Measurements from ENCODE around the gene DUT. TPM values are rescaled to one million over a fixed set of nuclear protein-coding genes. Genes with fewer than 3 reads are reported as not detected.

Gene DUT
- total RNA-seq, 1 experiment from 2014 or later: 130 TPM

DNA sequence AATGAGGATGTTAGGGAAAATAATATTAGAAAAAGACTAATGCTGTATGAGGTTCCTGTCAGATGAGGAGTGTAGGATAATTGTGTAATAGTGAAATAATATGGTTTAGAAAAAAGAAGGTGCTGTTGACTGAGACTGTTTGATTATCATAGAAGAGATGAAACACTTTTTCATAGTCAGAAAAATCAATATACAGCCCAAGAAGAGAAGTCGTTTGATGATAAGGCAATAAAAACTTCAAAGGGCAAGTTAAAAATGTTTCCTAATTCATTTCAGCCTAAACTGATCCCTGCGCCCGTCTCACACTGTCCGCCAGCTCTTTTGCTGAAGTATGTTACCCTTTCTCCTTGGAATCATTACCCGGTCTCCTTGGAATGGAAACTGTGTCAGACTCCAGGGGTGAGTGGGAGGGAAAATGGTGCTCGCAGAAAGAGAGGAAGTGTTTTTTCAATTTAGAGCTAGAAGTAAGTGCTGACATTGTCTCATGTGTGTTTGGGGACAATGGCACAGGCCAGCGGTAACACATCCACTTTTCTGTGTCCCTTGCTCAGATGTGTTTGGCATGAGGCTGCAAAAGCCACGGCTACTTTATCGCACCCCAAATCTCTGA is 23.6 kb downstream of the DUT start:
- CTCF ChIA-PET: no interaction called here
- no peaks in the 10 kb centered on the region for H3K9me2 ChIP-seq (ENCODE audit: insufficient read depth)
- no peaks in the 10 kb centered on the region for H4K20me1 ChIP-seq (ENCODE audit: insufficient read depth)
- H3K27ac ChIP-seq (ENCODE audit: low read depth, low read length): no peak overlapping the region
- no peaks in the 10 kb centered on the region for H3K27me3 ChIP-seq (ENCODE audit: insufficient read depth, low read length)
- no peak overlapping the region for H2AFZ ChIP-seq (ENCODE audit: low read depth, low read length, poor library complexity, severe bottlenecking)
- peaks cover 0 to 3% of the 10 kb centered on the region in 2 experiments; a peak in 1 of 4 replicates for H3K4me1 ChIP-seq (ENCODE audit: control insufficient read depth in 1 of 2, insufficient read depth in 2 of 2, low read length in 2 of 2)
- intact Hi-C loops (cut with micrococcal nuclease): loop anchor here (5.0 to 10.0 kb wide), 4 partner anchors 610 to 1070 kb away; partner anchors contain the start of genes FGF7 and SHC4
- H3K4me3 ChIP-seq (replicated peaks in 1 of 2; ENCODE audit: low read depth in 1 of 2, low read length in 2 of 2): no peak overlapping the region
- H3K4me2 ChIP-seq (ENCODE audit: low read length): no peak overlapping the region
- ATAC-seq (no peak), DNase-seq (ENCODE audit: low read depth, low spot score) (no peak)
- TF ChIP-seq, protein P1, sequence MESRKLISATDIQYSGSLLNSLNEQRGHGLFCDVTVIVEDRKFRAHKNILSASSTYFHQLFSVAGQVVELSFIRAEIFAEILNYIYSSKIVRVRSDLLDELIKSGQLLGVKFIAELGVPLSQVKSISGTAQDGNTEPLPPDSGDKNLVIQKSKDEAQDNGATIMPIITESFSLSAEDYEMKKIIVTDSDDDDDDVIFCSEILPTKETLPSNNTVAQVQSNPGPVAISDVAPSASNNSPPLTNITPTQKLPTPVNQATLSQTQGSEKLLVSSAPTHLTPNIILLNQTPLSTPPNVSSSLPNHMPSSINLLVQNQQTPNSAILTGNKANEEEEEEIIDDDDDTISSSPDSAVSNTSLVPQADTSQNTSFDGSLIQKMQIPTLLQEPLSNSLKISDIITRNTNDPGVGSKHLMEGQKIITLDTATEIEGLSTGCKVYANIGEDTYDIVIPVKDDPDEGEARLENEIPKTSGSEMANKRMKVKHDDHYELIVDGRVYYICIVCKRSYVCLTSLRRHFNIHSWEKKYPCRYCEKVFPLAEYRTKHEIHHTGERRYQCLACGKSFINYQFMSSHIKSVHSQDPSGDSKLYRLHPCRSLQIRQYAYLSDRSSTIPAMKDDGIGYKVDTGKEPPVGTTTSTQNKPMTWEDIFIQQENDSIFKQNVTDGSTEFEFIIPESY (IDR thresholded peaks at IDR 0.05; ENCODE audit: extremely low read depth, insufficient replicate concordance, low read length): no peak
- no peak for TF ChIP-seq SRF (IDR thresholded peaks at IDR 0.05; ENCODE audit: low read depth)
- TF ChIP-seq CEBPB (IDR thresholded peaks at IDR 0.05; ENCODE audit: low read depth): no peak
- TF ChIP-seq SIN3A (IDR thresholded peaks at IDR 0.05; ENCODE audit: low read depth): no peak
- TF ChIP-seq, protein P2, sequence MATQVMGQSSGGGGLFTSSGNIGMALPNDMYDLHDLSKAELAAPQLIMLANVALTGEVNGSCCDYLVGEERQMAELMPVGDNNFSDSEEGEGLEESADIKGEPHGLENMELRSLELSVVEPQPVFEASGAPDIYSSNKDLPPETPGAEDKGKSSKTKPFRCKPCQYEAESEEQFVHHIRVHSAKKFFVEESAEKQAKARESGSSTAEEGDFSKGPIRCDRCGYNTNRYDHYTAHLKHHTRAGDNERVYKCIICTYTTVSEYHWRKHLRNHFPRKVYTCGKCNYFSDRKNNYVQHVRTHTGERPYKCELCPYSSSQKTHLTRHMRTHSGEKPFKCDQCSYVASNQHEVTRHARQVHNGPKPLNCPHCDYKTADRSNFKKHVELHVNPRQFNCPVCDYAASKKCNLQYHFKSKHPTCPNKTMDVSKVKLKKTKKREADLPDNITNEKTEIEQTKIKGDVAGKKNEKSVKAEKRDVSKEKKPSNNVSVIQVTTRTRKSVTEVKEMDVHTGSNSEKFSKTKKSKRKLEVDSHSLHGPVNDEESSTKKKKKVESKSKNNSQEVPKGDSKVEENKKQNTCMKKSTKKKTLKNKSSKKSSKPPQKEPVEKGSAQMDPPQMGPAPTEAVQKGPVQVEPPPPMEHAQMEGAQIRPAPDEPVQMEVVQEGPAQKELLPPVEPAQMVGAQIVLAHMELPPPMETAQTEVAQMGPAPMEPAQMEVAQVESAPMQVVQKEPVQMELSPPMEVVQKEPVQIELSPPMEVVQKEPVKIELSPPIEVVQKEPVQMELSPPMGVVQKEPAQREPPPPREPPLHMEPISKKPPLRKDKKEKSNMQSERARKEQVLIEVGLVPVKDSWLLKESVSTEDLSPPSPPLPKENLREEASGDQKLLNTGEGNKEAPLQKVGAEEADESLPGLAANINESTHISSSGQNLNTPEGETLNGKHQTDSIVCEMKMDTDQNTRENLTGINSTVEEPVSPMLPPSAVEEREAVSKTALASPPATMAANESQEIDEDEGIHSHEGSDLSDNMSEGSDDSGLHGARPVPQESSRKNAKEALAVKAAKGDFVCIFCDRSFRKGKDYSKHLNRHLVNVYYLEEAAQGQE (IDR thresholded peaks at IDR 0.05; ENCODE audit: low read depth): no peak
- TF ChIP-seq YY1 (IDR thresholded peaks at IDR 0.05; ENCODE audit: extremely low read depth, insufficient replicate concordance, low read depth, low read length): no peak
- TF ChIP-seq, protein P3, sequence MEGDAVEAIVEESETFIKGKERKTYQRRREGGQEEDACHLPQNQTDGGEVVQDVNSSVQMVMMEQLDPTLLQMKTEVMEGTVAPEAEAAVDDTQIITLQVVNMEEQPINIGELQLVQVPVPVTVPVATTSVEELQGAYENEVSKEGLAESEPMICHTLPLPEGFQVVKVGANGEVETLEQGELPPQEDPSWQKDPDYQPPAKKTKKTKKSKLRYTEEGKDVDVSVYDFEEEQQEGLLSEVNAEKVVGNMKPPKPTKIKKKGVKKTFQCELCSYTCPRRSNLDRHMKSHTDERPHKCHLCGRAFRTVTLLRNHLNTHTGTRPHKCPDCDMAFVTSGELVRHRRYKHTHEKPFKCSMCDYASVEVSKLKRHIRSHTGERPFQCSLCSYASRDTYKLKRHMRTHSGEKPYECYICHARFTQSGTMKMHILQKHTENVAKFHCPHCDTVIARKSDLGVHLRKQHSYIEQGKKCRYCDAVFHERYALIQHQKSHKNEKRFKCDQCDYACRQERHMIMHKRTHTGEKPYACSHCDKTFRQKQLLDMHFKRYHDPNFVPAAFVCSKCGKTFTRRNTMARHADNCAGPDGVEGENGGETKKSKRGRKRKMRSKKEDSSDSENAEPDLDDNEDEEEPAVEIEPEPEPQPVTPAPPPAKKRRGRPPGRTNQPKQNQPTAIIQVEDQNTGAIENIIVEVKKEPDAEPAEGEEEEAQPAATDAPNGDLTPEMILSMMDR (IDR thresholded peaks at IDR 0.05 in 2 of 3, conservative IDR thresholded peaks at IDR 0.05 in 1 of 3; ENCODE audit: borderline replicate concordance in 1 of 3, insufficient read depth in 1 of 3, low read depth in 2 of 3, low read length in 2 of 3): no peak
- no peak for TF ChIP-seq ZNF274 (IDR thresholded peaks at IDR 0.05; ENCODE audit: low read depth, low read length)
- no peak for TF ChIP-seq RAD21 (IDR thresholded peaks at IDR 0.05; ENCODE audit: low read depth)
- no peak for TF ChIP-seq POLR2A (IDR thresholded peaks at IDR 0.05; ENCODE audit: borderline replicate concordance, extremely low read depth, insufficient read depth, insufficient read length)
- TF ChIP-seq, protein P4, sequence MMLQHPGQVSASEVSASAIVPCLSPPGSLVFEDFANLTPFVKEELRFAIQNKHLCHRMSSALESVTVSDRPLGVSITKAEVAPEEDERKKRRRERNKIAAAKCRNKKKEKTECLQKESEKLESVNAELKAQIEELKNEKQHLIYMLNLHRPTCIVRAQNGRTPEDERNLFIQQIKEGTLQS (IDR thresholded peaks at IDR 0.05): no peak
- no peak for TF ChIP-seq ELF1 (IDR thresholded peaks at IDR 0.05; ENCODE audit: borderline replicate concordance, low read depth)
- TF ChIP-seq EGR1 (IDR thresholded peaks at IDR 0.05; ENCODE audit: low read depth): no peak
- RAD21 ChIA-PET (ENCODE audit: low non-redundant PET in 1 of 2, low total read pairs in 2 of 2, uncharacterized antibody in 2 of 2, unreplicated experiment in 2 of 2): no interaction called here
- POLR2A ChIA-PET: no interaction called here
- no peaks in the 10 kb centered on the region for H3K9me3 ChIP-seq (ENCODE audit: control insufficient read depth in 1 of 2, insufficient read depth in 1 of 2, low read depth in 1 of 2, low read length in 2 of 2)
- H3K9ac ChIP-seq (ENCODE audit: low read length): no peak overlapping the region
- no peaks in the 10 kb centered on the region for H3K79me2 ChIP-seq (ENCODE audit: insufficient read depth, low read length)
- no TSS peak for BruUV-seq (replicated peaks)
- H3K36me3 ChIP-seq (ENCODE audit: control insufficient read depth in 1 of 2, insufficient read depth in 2 of 2, low read length in 2 of 2): no peaks in the 10 kb centered on the region
